Hepatic stellate cell (primary cell): ENCODE measurements around the gene CFAP43.

Source experiments
- DNase-seq: peaks from one replicate; pipeline ENCODE4 v3.0.0; 2011; ENCODE audit warnings: low spot score

The CFAP43 gene

GRCh38 chr10:104089621-104090020 lies 142.5 kb downstream of the CFAP43 start:
- no peak for DNase-seq

- DNase-seq, result no peak
Observed at GRCh38 chr10:104088239-104088638, 143.9 kb downstream of the CFAP43 start.

DNA sequence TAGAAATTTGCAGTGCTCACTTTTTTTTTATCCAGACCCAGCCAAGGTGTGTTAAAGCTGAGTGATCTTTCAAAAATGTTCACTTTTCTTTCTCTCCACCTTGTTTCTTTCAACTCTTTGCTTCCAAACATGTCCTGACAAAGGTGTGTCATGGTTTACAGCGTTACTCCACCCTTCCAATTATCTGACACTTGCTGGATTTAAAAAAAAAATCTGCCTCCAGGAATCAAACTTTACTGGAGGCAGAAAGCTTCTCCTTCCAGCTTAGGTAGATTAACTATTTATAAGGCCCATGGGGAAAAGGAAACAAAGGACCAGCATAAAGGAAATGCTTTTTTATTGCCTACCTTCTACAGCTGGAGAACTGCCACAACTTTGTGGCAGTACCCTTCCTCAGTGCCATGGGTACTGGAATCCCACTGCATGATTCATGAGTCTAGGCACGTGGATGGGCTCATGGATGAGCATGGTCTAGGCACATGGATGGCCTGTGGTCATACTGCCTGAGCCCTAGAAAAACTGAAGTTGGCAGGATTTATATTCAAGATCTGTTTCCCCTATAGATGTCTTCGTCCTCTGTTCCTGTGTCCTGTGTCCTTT lies 146.3 kb downstream of the CFAP43 start, which contains the start of gene COL17A1:
COL17A1 (minus strand) TSS at position 80 of the 600 bp plus-strand sequence. CDS start 5,207 bp downstream, outside the sequence.
- DNase-seq, result no peak

DNA sequence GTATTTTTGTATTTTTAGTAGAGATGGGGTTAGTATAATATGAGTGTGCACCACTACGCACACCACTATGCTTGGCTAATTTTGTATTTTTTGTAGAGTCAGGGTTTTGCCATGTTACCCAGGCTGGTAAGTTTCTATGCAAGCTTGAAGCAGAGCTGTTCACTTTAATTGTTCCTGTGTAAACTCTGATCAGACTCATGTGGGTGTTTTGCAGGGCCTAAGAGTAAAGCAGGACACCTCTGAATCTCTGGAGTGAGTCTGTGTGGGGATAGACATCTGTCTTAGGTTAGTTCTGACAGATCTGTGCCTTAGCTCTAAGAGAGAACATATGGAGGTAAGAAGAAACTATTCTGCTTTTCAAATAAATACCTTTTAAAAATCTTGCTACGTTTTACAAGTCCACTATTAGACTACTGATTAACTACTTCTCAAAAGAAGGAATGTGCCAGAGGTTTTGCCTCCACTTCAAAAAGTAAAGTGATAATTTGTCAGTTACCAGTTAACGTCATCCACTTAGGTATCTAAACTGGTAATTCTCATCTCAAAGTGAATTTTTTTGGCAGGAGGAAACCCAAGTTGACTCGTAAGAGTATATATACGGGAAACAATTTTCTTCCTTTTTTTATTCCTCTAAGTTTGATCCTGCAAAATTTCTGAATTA lies 147.6 kb downstream of the CFAP43 start:
- DNase-seq, result no peak

DNA sequence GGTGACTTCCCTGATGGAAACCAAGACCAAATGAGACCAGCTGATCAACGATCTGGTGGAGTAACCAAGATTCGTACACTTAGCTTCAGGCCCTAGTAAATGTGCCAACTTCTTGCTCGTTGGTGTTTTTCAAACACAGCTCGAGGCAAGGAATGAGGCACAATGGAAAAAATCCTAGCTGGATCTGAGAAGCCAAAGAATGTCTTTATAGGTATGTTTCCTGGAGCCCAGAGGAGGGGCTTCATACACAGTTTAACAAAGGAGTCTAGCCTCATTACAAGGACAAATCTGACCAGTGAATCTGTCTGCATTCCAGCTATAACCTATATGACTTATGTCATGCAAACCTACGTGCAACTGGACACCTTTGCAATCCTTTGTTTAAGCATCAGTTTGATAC lies 150.2 kb downstream of the CFAP43 start:
- no peak for DNase-seq

DNA sequence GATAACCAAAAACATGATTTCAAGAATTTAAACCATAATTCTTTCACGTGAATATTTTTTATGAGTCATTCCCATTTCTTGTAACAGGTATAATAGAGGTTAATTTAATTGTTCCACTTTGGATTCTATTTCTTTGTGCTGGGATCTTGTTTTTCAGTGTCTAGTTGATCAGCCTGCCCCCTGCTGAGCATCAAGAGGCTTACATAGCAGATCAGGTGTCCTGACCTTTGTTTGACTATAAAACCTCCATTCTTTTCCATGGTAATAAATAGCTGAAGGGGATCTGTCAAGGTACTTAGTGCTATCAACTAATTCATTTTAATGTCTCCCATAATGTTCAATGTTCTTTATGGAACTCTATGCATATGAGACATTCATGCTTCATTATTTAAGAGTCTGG lies 151.4 kb downstream of the CFAP43 start:
- DNase-seq, result no peak
